ENCODE data around the gene PGP. TPM values are rescaled to one million over a fixed set of nuclear protein-coding genes. Genes with fewer than 3 reads are reported as not detected.
"Not testable (repeated sequence)": the region's sequence is repeated elsewhere in the genome, so short reads cannot be mapped to it uniquely, and the experiment has no call there.

The PGP gene
- polyA plus RNA-seq (2013, experiment 1 of 2): 22.1 TPM
- polyA plus RNA-seq (2013, experiment 2 of 2): 22.2 TPM

- Histone ChIP-seq H3K4me3 (ENCODE audit: insufficient read depth in 1 of 2, low read depth in 1 of 2, low read length in 2 of 2) (peak within 1 kb of the TSS; percentile 91 to 94), H3K27ac (ENCODE audit: low read length, poor library complexity, severe bottlenecking) (peak within 1 kb of the TSS; percentile 76), H4K8ac (ENCODE audit: low read length) (peak within 1 kb of the TSS; percentile 45), H3K9me3 (ENCODE audit: control insufficient read depth, low read length) (no peaks in the 10 kb centered on the region), H2BK15ac (ENCODE audit: low read depth, poor library complexity, severe bottlenecking) (peak within 1 kb of the TSS; percentile 75), H3K4me1 (ENCODE audit: control insufficient read depth, insufficient read depth, low read depth, low read length) (peaks cover 34% of the 10 kb centered on the region), H2BK120ac (ENCODE audit: low read depth, low read length) (peak within 1 kb of the TSS; percentile 54), H3K4ac (ENCODE audit: low read depth in 1 of 2, low read length in 2 of 2) (peak within 1 kb of the TSS; percentile 85 to 96), H3K36me3 (ENCODE audit: control insufficient read depth in 1 of 2, insufficient read depth in 2 of 2, low read depth in 1 of 2, low read length in 2 of 2) (peaks cover 6 to 29% of the 10 kb centered on the region in 2 experiments), H2BK5ac (ENCODE audit: low read depth, low read length, poor library complexity, severe bottlenecking) (no peak within 1 kb of the TSS), H3K14ac (ENCODE audit: low read length in 2 of 2) (peak within 1 kb of the TSS in 1 of 2 experiments; percentile 94), H3K4me2 (ENCODE audit: low read length, poor library complexity, severe bottlenecking) (peak within 1 kb of the TSS; percentile 95), H2BK12ac (ENCODE audit: low read length in 2 of 2) (peak within 1 kb of the TSS in 1 of 2 experiments; percentile 83), H3K79me1 (replicated peaks; ENCODE audit: low read length, poor library complexity, severe bottlenecking) (peaks cover 13% of the 10 kb centered on the region), H3K18ac (ENCODE audit: low read depth in 1 of 2, low read length in 2 of 2) (peak within 1 kb of the TSS; percentile 73 to 99), H3K27me3 (ENCODE audit: control insufficient read depth in 1 of 2, insufficient read depth in 1 of 2, low read length in 2 of 2) (no peaks in the 10 kb centered on the region), H4K91ac (ENCODE audit: low read length) (peak within 1 kb of the TSS; percentile 79), H3K23ac (ENCODE audit: low read length in 2 of 2) (peak within 1 kb of the TSS in 1 of 2 experiments; percentile 91), H2AFZ (ENCODE audit: low read depth, low read length) (peak within 1 kb of the TSS; percentile 39), H3K9ac (ENCODE audit: low read length) (peak within 1 kb of the TSS; percentile 99), H2AK5ac (ENCODE audit: low read length, severe bottlenecking) (no peak within 1 kb of the TSS)
- DNase-seq: no peak
- WGBS: 0% methylated on average over 17 of the region's 48 CpGs
These were observed at the start of gene PGP for GRCh38 chr16:2214719-2214968. Gene PGP (minus strand): TSS chr16:2214840. CDS start chr16:2214777, 63 bp downstream.

- not testable (repeated sequence) for H2BK15ac ChIP-seq (ENCODE audit: low read depth, poor library complexity, severe bottlenecking); H3K14ac ChIP-seq (ENCODE audit: low read length in 2 of 2); H3K18ac ChIP-seq (ENCODE audit: low read depth in 1 of 2, low read length in 2 of 2); H2BK120ac ChIP-seq (ENCODE audit: low read depth, low read length); DNase-seq; H2BK12ac ChIP-seq (ENCODE audit: low read length in 2 of 2); H3K79me1 ChIP-seq (replicated peaks; ENCODE audit: low read length, poor library complexity, severe bottlenecking); H3K4ac ChIP-seq (ENCODE audit: low read depth in 1 of 2, low read length in 2 of 2); H2AFZ ChIP-seq (ENCODE audit: low read depth, low read length); H4K91ac ChIP-seq (ENCODE audit: low read length); H3K9ac ChIP-seq (ENCODE audit: low read length); H3K4me3 ChIP-seq (ENCODE audit: insufficient read depth in 1 of 2, low read depth in 1 of 2, low read length in 2 of 2); H2BK5ac ChIP-seq (ENCODE audit: low read depth, low read length, poor library complexity, severe bottlenecking); H3K27me3 ChIP-seq (ENCODE audit: control insufficient read depth in 1 of 2, insufficient read depth in 1 of 2, low read length in 2 of 2); H3K9me3 ChIP-seq (ENCODE audit: control insufficient read depth, low read length); H2AK5ac ChIP-seq (ENCODE audit: low read length, severe bottlenecking); H3K27ac ChIP-seq (ENCODE audit: low read length, poor library complexity, severe bottlenecking); H3K4me1 ChIP-seq (ENCODE audit: control insufficient read depth, insufficient read depth, low read depth, low read length); H3K23ac ChIP-seq (ENCODE audit: low read length in 2 of 2); H3K4me2 ChIP-seq (ENCODE audit: low read length, poor library complexity, severe bottlenecking)
- Histone ChIP-seq H4K8ac (ENCODE audit: low read length) (peak overlapping the region; percentile 49), H3K36me3 (ENCODE audit: control insufficient read depth in 1 of 2, insufficient read depth in 2 of 2, low read depth in 1 of 2, low read length in 2 of 2) (peaks cover 38 to 65% of the 10 kb centered on the region in 2 experiments)
- 98% methylated on average over 12 of the region's 14 CpGs for WGBS
These were observed 48.4 kb upstream of the PGP start for GRCh38 chr16:2263026-2263425.

GRCh38 chr16:2260250-2260649 lies 45.6 kb upstream of the PGP start:
- no peak overlapping the region for H3K14ac ChIP-seq (ENCODE audit: low read length in 2 of 2)
- no peak overlapping the region for H2BK120ac ChIP-seq (ENCODE audit: low read depth, low read length)
- H2BK12ac ChIP-seq (ENCODE audit: low read length in 2 of 2): no peak overlapping the region
- no peak overlapping the region for H3K23ac ChIP-seq (ENCODE audit: low read length in 2 of 2)
- no peak overlapping the region for H2AK5ac ChIP-seq (ENCODE audit: low read length, severe bottlenecking)
- no peak overlapping the region for H3K9ac ChIP-seq (ENCODE audit: low read length)
- no peaks in the 10 kb centered on the region for H3K27me3 ChIP-seq (ENCODE audit: control insufficient read depth in 1 of 2, insufficient read depth in 1 of 2, low read length in 2 of 2)
- H2BK5ac ChIP-seq (ENCODE audit: low read depth, low read length, poor library complexity, severe bottlenecking): no peak overlapping the region
- H3K4ac ChIP-seq (ENCODE audit: low read depth in 1 of 2, low read length in 2 of 2): no peak overlapping the region
- no peak for DNase-seq
- H3K18ac ChIP-seq (ENCODE audit: low read depth in 1 of 2, low read length in 2 of 2): no peak overlapping the region
- H2AFZ ChIP-seq (ENCODE audit: low read depth, low read length): no peak overlapping the region
- no peak overlapping the region for H4K91ac ChIP-seq (ENCODE audit: low read length)
- H3K9me3 ChIP-seq (ENCODE audit: control insufficient read depth, low read length): no peaks in the 10 kb centered on the region
- no peak overlapping the region for H4K8ac ChIP-seq (ENCODE audit: low read length)
- no peak overlapping the region for H2BK15ac ChIP-seq (ENCODE audit: low read depth, poor library complexity, severe bottlenecking)
- WGBS: 97% methylated on average over 5 of the region's 8 CpGs
- no peak overlapping the region for H3K4me2 ChIP-seq (ENCODE audit: low read length, poor library complexity, severe bottlenecking)
- no peak overlapping the region for H3K27ac ChIP-seq (ENCODE audit: low read length, poor library complexity, severe bottlenecking)
- H3K4me1 ChIP-seq (ENCODE audit: control insufficient read depth, insufficient read depth, low read depth, low read length): peaks cover 1% of the 10 kb centered on the region
- peaks cover 63 to 92% of the 10 kb centered on the region in 2 experiments for H3K36me3 ChIP-seq (ENCODE audit: control insufficient read depth in 1 of 2, insufficient read depth in 2 of 2, low read depth in 1 of 2, low read length in 2 of 2)
- no peak overlapping the region for H3K4me3 ChIP-seq (ENCODE audit: insufficient read depth in 1 of 2, low read depth in 1 of 2, low read length in 2 of 2)
- H3K79me1 ChIP-seq (replicated peaks; ENCODE audit: low read length, poor library complexity, severe bottlenecking): peaks cover 15% of the 10 kb centered on the region

GRCh38 chr16:2258530-2258929 lies 43.9 kb upstream of the PGP start:
- 98% methylated on average over 7 of the region's 7 CpGs for WGBS
- H2BK5ac ChIP-seq (ENCODE audit: low read depth, low read length, poor library complexity, severe bottlenecking); H4K91ac ChIP-seq (ENCODE audit: low read length); H3K4ac ChIP-seq (ENCODE audit: low read depth in 1 of 2, low read length in 2 of 2); H3K4me3 ChIP-seq (ENCODE audit: insufficient read depth in 1 of 2, low read depth in 1 of 2, low read length in 2 of 2); H2BK15ac ChIP-seq (ENCODE audit: low read depth, poor library complexity, severe bottlenecking); H3K18ac ChIP-seq (ENCODE audit: low read depth in 1 of 2, low read length in 2 of 2); H3K23ac ChIP-seq (ENCODE audit: low read length in 2 of 2); H3K4me2 ChIP-seq (ENCODE audit: low read length, poor library complexity, severe bottlenecking); H3K27ac ChIP-seq (ENCODE audit: low read length, poor library complexity, severe bottlenecking); H3K9me3 ChIP-seq (ENCODE audit: control insufficient read depth, low read length); H3K14ac ChIP-seq (ENCODE audit: low read length in 2 of 2); H2BK12ac ChIP-seq (ENCODE audit: low read length in 2 of 2); H3K9ac ChIP-seq (ENCODE audit: low read length); H3K4me1 ChIP-seq (ENCODE audit: control insufficient read depth, insufficient read depth, low read depth, low read length); H2AFZ ChIP-seq (ENCODE audit: low read depth, low read length); H4K8ac ChIP-seq (ENCODE audit: low read length); H2BK120ac ChIP-seq (ENCODE audit: low read depth, low read length); H2AK5ac ChIP-seq (ENCODE audit: low read length, severe bottlenecking); H3K27me3 ChIP-seq (ENCODE audit: control insufficient read depth in 1 of 2, insufficient read depth in 1 of 2, low read length in 2 of 2); DNase-seq: not testable (repeated sequence)
- H3K36me3 ChIP-seq (ENCODE audit: control insufficient read depth in 1 of 2, insufficient read depth in 2 of 2, low read depth in 1 of 2, low read length in 2 of 2): peaks cover 72 to 96% of the 10 kb centered on the region in 2 experiments
- peaks cover 19% of the 10 kb centered on the region for H3K79me1 ChIP-seq (replicated peaks; ENCODE audit: low read length, poor library complexity, severe bottlenecking)

Measured in mesenchymal stem cell (in vitro differentiated cells and primary cell).